Astrocyte (in vitro differentiated cells and primary cell): ENCODE measurements around the gene IGSF21.

ENCODE experiments used
- CTCF ChIP-seq: IDR thresholded peaks from 2 replicates; pipeline ENCODE4 v1.5.1; 2011; ENCODE audit warnings: low read depth, mild to moderate bottlenecking, inconsistent platforms, low read length, moderate library complexity; ENCODE audit not compliant: insufficient read depth
- EZH2 ChIP-seq: IDR thresholded peaks from 2 replicates; pipeline ENCODE4 v1.6.1; 2012; ENCODE audit warnings: mild to moderate bottlenecking, low read length, inconsistent platforms; ENCODE audit not compliant: insufficient read depth

GRCh38 chr1:18217398-18218043, 109.9 kb downstream of the IGSF21 start:
- peak; percentile 25 for TF ChIP-seq CTCF
- no peak for TF ChIP-seq EZH2
